Suppressor macrophage treated with lipopolysaccharide for 1 hour (primary cell): Measurements from ENCODE around the gene TLCD3A.
A peak's percentile ranks its signal among the peaks of the same experiment; 100 is the strongest.
"Not testable (repeated sequence)": the region's sequence is repeated elsewhere in the genome, so short reads cannot be mapped to it uniquely, and the experiment has no call there.

Experiments used
- DNase-seq, 3 donors: peaks; one replicate each; pipeline ENCODE4 v3.0.0-alpha.2; 2020 to 2022

The TLCD3A gene

DNA sequence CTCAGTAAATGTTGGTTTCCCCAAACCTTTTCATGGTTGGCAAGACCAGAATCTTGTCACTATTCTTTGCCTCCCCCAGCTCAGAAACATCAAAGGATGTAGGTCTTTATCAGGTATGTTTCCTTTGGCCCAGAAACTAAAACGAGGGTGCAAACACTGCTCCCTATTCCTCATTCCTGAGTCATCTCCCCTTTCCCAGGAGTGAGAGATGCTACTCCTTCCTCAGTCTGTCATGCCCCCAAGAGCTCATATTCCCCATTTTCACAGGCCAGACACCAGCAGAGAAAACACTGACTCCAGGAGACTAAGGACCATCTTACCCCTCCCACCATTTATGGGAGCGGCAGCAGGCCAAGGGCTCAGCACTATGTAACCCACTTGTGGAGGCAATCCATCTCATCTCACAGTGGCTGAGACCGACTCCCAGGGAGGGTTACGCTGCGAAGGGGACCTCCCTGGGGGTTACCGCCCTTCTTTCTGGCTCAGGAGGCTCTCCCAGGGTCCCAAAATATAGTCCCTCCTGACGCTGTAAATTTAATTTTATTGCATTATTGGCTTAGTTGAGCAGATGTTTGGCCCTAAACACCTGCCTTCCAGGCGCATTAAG is 18.1 kb downstream of the TLCD3A start:
- no peak for DNase-seq

DNA sequence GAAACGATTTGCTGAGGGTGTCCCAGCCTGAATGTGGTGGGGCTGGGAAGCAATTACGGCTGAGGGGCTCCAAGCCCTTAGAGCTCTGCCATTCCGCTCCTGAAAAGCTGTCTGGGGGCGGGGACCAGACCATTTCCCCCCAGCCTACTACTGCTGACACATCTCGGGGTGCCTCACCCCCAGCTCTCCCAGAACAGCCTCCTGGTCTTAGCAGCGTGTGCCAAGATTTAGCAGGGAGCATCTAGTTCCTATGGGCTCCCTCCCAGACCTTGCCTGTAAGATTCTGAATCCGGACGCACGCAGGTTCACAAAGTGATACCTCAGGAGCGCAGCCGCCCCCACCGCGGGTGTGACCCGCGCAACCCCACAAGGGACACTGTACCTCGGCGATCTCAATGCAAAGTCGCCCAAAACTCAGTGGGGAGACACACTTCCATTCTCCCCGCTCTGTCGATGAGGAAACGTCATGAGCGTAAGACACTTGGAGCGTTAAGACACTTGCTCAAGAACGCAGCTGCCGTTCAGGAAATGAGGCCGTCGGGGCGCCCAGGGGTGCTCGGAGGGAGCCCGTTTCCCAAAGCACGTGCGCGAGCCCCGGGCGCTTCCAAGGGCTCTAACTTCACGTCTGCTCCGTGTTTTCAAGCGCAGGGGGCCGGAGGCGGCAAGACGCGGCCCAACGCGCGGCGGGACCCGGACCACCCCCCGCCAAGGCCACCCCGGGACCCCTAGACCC is 19.0 kb downstream of the TLCD3A start:
- peak; percentile 66 to 71 (median 69) for DNase-seq

DNA sequence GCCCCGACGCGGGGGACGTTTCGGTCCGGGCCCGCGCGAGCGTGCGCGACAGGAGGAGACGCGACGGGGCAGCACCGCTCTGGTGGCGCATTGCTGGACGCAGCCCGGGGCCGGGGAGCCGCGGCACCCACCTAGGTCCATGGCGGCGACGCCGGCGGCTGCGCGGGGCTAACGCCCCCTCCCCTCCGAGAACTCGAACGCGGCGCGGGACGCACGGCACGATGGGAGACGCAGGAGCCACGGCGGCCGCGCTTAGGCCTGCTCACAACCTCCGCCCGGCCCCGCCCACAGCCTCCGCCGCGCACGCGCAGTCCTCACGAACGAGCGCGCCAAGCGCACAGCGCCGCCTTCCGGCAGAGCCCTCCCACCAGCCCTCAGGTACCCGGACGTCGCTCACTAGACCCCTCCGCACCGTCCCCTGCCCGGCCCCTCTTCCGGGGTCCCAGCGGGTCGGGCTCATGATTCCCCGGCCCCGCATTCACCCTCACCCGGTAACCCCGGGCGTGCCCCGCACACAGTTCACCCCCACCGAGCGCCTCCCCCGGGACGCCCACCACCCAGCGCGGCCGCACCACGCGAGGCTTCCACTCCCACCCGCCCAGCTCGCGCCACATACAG is 19.7 kb downstream of the TLCD3A start, which contains the start of gene GEMIN4:
TSS of gene GEMIN4 (minus strand) at position 263 of the 618 bp plus-strand sequence. CDS start at position 141, 122 bp downstream.
- DNase-seq = peak; percentile 90 to 97 (median 96)

DNA sequence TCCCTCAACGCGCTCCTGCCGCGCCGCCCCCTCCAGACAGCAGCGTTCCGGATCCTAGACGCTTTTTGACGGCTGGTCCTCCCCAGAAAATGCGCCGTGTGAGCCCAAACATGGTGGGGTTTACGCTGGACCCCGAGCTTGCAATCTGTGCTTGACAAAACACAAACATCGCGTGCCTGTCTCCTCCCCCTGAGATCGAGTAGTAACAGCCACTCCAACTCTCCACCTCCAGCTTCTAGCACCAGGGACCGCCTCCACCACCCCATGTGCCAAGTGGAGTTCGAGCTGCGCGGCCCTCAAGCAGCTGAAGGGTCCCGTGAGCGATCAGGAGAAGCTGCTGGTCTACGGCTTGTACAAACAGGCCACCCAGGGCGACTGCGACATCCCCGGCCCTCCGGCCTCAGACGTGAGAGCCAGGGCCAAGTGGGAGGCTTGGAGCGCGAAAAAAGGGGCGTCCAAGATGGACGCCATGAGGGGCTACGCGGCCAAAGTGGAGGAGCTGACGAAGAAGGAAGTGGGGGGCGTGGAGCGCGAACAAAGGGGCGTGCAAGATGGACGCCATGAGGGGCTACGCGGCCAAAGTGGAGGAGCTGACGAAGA is 20.3 kb downstream of the TLCD3A start:
- peak in 2 of 3 donors; percentile 18 to 29 for DNase-seq

DNA sequence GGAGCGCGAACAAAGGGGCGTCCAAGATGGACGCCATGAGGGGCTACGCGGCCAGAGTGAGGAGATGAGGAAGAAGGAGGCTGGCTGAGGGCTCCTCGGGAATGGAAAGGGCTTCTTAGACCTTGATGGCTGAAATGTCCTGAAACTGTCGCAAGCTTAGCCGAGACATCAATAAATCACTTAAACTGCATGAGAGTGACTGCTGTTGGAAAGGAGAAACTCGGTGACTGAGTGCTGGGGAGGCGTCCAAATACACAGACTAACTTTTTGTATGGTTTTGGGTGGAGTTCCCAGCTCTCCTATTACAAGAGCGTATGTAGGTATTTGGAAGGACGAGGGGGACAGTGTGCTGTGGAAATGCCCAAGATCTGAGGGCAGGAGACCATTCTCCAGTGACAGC is 21.0 kb downstream of the TLCD3A start:
- no peak for DNase-seq

DNA sequence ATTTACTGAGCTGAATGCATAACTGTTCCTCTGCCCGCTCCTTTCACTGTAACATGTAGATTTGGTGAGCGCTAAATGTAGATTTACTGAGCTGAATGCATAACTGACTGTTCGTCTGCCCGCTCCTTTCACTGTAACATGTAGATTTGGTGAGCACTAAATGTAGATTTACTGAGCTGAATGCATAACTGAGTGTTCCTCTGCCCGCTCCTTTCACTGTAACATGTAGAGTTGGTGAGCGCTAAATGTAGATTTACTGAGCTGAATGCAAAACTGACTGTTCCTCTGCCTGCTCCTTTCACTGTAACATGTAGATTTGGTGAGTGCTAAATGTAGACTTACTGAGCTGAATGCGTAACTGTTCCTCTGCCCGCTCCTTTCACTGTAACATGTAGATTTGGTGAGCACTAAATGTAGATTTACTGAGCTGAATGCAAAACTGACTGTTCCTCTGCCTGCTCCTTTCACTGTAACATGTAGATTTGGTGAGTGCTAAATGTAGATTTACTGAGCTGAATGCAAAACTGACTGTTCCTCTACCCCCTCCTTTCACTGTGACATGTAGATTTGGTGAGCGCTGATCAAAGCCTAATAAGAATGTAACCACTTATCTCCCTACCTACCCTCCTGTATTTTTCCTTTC is 23.0 kb downstream of the TLCD3A start:
- not testable (repeated sequence) for DNase-seq

DNA sequence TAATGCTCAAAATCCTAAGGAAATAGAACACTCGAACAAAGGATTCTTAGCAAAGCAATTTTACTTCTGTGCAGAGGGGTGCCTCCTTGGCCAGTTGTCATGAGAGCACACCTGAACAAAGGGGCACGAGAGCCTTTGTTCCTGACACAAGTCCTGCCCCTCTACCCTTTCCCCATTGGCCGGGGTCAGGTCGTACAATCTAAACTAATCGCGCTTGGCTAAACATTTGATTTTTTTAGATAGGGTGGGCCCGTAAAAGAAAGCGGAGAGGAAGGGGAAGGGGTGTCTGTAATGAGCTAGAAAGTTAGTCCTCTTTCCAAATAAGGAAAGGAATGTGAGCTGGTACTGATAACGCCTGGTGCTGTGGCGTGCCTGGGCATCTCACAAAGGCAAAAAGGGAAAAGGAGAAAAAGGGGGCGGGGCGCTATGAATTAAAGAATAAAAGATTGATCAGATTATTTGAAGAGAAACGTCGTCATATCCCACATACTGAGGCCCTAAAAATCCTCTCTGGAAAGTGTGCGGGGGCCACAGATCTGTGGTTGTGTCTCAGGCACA is 23.7 kb downstream of the TLCD3A start:
- DNase-seq = not testable (repeated sequence)

DNA sequence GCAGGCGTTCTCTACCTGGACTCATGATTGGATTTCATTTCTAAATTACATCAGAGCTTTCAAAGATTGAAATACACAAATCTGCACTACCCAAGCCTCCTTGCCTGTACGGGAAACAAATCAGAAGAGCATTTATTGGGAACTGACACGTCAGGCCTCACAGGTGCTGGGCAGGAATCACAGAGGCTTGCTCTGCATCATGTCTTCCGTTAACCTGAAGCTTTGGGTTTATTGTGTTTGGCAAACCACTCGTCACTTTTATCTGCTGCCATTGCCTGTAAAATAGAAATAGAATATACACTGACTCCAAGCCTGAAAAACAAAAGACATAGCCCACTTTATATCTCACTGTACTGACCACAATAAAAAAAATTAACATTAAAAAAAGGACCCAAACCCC is 27.6 kb downstream of the TLCD3A start:
- DNase-seq = no peak

DNA sequence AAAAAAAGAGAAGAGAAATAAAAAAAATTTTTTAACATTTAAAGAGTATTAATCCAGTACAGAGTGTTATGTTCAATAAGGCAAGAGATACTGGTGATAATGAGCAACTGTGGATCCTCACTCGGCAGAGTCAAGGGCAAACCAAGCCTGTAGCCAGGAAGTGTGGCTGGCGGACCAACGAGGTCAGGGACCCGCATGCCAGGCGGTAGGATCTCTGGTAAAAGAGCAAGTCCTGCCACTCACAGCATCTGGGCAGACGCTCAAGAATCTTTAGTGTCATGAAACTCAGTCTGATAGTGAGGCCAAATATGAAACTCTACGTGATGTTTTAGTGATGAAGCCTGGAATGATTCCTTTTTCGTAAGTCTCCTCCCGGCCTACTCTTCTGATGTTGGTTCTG is 28.0 kb downstream of the TLCD3A start:
- no peak for DNase-seq

DNA sequence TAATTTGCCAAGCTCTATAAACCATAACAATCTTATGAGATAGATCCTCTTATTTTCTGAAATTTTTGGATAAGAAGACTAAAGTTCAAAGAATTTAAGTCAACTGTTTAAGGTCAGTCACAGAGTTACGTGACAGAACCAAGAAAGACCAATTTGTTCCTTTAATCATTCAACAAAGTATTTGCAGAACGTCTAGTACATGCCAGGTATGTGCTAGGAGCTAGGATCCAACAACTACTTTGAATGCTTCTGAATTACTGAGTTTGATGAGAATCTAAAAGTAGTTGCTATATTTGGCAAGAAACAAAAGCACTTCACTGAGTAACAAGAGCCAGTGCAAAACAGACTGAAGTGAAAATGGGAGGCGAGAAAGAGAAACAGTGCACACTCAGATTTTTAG is 34.7 kb downstream of the TLCD3A start:
- peak in 1 of 3 donors; percentile 8 for DNase-seq

DNA sequence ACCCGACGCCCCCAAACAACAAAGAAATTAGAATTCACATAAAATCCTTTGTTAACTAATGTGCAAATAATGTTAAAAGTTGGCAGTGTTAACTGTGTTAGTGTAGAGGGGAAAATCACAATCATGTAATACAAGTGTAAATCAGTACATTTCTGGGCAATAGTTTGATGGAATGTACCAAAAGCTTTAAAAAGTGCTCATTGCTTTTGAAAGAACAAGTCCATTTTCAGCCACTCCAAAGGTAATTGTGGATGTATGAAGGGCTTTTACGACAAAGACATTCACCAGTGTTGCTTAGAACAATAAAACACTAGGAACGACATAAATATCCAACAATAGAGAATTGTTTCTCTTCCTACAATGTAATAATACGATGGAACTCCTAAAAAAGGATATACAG is 40.6 kb downstream of the TLCD3A start:
- DNase-seq = no peak

DNA sequence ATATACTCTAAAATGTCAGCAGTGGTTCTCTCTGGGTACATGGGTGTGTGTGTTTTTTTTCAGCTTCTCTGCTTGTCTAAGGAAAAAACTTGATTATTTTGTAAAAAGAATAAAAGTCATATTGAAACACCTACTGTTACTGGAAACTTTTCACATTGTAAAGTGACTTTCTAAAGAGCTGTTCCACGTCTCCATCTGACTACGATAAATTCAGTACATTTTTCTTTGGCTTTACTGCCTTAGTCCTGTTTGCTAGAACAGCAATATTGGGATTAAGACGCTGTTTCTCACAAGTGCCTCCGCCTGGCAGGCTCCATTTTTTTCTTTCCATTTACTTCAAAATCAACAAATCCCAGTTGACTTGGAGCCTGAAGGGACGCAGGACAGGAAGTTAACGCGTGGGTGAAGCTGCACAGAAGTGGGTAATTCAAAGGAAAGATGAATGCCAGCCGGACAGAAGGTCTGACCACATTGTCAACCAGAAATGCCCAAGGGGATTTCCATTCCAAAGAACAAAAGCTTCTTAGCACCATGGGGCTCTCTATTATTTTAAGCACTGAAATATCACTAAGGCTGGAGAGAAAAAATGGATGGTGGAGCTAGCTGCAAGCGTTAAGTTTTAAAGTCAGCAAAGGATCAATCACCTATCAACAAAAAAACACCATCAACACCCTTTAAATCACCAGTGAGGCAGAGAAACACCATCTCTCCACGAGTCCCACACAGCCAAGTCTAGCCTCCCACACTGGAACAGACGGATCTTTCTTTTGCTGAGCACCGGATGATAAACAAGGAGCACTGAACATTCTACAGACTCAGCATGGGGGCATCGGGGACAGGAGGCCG is 41.3 kb downstream of the TLCD3A start:
- peak; percentile 27 to 39 (median 38) for DNase-seq

DNA sequence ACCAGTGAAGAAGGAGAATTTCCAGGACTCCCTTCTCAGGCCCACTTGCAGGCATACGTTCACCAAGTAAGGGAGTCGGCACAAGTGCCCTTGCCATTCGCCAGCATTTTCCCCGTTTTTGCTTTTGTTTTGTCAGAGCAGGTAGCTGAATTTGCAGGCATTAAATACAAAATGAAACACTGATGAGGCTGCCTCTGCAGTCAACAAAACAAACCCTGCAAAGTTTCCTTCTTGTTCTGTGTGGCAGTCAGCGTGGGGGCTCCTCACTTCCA is 41.9 kb downstream of the TLCD3A start:
- DNase-seq = no peak

DNA sequence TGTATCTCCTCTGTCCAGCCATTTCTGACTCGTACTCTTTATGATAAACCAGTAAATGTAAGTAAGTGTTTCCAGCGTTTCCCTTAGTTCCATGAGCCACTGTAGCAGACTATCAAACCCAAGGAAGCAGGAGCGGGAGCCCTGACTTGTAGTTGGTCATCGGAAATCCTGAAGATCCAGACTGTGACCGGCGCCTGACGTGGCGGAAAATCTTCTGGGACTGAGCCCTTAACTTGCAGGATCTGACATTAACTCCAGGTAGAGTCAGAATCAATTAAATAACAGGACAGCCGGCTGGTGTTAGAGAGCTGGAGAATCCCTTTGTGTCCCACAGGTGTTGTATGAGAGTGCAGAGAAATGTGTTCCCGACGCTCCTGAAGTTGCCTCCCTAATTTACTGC is 45.7 kb downstream of the TLCD3A start:
- DNase-seq = no peak

DNA sequence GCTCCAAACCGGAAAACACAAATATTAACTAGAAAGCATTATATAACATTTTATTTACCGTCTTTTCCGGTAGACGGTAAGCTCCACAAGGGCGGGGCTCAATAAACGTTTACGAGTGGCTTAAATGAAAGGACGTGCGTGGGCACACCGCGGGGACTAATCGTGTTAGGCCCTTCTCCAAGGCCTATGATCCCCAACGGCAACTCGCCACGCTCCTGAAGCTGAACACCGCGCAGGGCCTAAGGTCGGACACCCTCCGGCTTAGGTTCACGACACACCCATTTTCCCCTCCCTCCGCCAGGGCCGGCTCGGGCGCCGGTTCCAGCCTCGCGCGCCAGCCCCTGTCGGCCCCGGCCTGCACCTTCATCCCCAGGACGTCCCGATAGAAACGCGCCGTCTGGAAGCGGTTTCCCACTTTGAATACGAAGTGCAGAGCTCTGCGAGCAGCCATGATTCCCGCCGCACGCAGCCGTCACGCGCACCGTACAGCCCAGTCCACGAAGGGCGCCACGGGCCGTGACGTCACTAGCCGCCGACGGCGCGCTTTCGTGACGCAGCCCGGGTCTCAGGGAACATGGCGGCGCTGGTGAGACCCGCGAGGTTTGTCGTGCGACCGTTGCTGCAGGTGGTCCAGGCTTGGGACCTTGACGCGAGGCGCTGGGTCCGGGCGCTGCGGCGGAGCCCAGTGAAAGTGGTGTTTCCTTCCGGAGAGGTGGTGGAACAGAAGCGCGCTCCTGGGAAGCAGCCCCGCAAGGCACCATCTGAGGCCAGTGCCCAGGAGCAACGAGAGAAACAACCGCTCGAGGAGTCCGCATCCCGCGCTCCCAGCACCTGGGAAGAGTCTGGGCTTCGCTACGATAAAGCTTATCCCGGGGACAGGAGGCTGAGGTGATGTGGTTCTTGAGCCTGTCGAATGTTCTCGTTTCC is 49.7 kb downstream of the TLCD3A start, which contains the start of the genes GLOD4 and MRM3:
TSS of gene GLOD4 (minus strand) at position 476 of the 927 bp plus-strand sequence. CDS start at position 451, 25 bp downstream.
TSS of gene MRM3 (plus strand) at position 549 of the 927 bp plus-strand sequence. CDS start at position 575, 26 bp downstream.
- DNase-seq = peak; percentile 93 to 97 (median 96)

DNA sequence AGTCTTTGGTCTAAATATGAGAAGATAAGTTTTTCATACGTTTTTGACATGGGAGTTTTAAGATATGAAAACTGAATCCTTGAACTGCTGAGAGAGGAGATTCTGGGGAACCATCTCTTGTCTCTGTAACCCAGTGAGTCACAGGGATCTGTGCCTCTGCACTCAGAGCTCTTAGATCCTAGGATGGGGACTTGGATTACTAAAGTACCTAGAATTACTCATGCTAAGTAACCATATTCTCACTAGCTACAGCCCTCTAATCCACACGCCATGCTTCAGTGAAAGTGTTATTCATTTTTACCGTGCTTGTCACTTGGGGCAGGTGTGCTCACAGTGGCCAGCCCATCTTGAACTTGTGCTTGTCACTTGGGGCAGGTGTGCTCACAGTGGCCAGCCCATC is 51.7 kb downstream of the TLCD3A start:
- no peak for DNase-seq

DNA sequence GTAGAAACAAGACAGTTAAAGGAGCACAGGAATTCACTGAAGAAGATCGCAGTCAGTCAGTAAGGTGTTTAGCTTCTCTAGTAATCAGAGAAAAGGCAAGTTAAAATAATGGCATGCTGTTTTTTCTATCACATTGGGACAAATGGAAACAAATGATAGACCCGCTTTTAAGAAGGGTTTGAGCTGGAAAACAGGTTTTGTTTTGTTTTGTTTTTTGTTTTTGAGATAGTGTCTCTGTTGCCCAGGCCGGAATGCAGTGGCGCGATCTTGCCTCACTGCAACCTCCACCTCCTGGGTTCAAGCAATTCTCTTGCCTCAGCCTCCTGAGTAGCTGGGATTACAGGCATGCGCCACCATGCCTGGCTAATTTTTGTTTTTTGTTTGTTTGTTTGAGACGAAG is 53.5 kb downstream of the TLCD3A start:
- not testable (repeated sequence) for DNase-seq

DNA sequence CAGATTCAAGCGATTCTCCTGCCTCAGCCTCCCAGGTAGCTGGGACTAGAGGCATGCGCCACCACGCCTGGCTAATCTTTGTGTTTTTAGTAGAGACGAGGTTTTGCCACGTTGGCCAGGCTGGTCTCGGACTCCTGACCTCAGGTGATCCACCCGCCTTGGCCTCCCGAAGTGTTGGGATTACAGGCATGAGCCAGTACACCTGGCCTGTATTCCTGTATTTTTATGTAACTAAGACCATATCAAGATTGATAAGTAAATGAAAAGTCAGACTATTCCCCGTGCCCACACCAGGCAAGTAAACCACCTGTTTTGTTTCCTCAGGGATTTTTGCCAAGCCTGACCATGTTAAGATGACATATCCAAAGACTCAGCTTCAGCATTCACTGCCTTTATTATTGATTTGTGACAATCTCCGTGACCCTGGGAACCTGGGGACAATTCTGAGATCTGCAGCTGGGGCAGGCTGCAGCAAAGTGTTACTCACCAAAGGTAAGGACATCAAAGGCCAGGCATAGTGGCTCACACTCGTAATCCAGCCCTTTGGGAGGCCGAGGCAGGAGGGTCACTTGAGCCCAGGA is 55.3 kb downstream of the TLCD3A start:
- no peak for DNase-seq

DNA sequence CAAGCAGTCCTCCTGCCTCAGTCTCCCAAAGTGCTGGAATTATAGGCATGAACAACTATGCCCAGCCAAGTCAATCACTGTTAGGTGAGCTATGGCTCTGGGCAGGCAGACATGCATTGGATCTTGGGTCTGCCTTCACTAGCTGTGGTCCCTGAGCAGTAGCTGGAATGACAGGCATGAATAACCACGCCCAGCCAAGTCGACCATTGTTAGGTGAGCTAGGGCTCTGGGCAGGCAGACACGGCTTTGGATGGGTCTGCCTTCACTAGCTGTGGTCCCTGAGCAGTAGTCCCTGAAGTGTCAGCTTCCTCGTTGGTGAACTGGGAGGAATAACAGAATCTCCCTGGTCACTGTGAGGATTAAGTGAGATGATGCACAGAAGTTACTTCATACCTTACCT is 56.2 kb downstream of the TLCD3A start:
- no peak for DNase-seq

DNA sequence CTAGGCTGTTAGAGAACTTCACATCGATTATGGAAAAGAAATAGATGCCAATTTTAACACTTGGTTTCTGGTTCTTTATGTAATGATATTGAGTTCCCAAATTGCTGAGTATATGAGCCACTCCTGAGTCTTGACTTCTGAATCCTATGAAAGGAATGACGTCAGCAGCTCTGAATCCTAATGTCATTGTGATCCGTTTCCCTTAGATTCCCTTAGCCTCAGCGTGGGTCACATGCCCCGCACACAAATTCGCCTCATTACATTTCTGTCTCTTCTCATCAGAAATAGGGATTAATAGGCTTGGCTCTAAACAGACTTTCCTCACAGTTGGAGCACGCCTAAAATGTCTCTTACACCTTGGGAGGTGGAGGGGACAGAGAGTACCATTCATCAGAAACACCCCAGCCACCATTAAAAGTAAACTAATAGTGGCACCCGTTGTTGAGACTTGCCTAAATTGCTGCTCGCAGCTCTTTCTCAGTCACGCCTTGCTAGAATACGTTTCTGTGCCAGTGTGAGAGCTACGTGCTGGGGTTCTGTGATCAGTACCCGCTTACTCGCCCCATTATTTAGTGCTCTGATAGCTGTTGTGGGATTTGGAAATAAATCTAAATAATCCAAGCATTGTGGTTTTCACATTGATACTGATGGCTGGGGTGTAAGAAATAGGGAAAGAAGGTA is 56.9 kb downstream of the TLCD3A start:
- DNase-seq = no peak
